Cardiac fibroblast (primary cell): ENCODE data around the gene PIGK.

Experiments used
- DNase-seq, 2 donors: peaks; one replicate each; pipeline versions ENCODE4 v3.0.0 to v3.0.0-alpha.2; 2010; ENCODE audit warnings: low read depth in 2 of 2
- H3K4me3 ChIP-seq, 2 donors: replicated peaks in 1 of 2; 1 replicate in 1 of 2; 2 replicates in 1 of 2; pipeline ENCODE4 v1.5.1; 2011; ENCODE audit warnings: low read depth in 2 of 2, low read length in 2 of 2, mild to moderate bottlenecking in 2 of 2, moderate library complexity in 1 of 2
- CTCF ChIP-seq: IDR thresholded peaks from one replicate; pipeline ENCODE4 v1.5.1; 2011; ENCODE audit warnings: low read depth, mild to moderate bottlenecking, low read length, inconsistent platforms

PIGK gene

GRCh38 chr1:77048615-77049005 is 170.6 kb downstream of the PIGK start:
- no peak overlapping the region for H3K4me3 ChIP-seq
- DNase-seq: no peak

GRCh38 chr1:77047978-77048614 is 171.1 kb downstream of the PIGK start:
- TF ChIP-seq CTCF: no peak
- no peak overlapping the region for H3K4me3 ChIP-seq
- DNase-seq: no peak

More at GRCh38 chr1:77048615-77049005, 170.6 kb downstream of the PIGK start:
- TF ChIP-seq CTCF: no peak

GRCh38 chr1:77047575-77047974 is 171.7 kb downstream of the PIGK start:
- TF ChIP-seq CTCF: no peak
- no peak overlapping the region for H3K4me3 ChIP-seq
- no peak for DNase-seq

- no peak overlapping the region for H3K4me3 ChIP-seq
- TF ChIP-seq CTCF: no peak
- peak in 1 of 2 donors; percentile 9 for DNase-seq
Observed at GRCh38 chr1:77044133-77044849, 174.9 kb downstream of the PIGK start.

GRCh38 chr1:77040826-77041225 is 178.4 kb downstream of the PIGK start:
- no peak overlapping the region for H3K4me3 ChIP-seq
- DNase-seq: no peak
- TF ChIP-seq CTCF: no peak

GRCh38 chr1:77039739-77040138 is 179.5 kb downstream of the PIGK start:
- H3K4me3 ChIP-seq: no peak overlapping the region
- TF ChIP-seq CTCF: no peak
- peak; percentile 80 to 97 for DNase-seq

- no peak for TF ChIP-seq CTCF
- H3K4me3 ChIP-seq: no peak overlapping the region
- DNase-seq: no peak
Observed at GRCh38 chr1:77039111-77039510, 180.1 kb downstream of the PIGK start.
